HepG2 (cell line): ENCODE measurements around the gene TUBB3. TPM values are rescaled to one million over a fixed set of nuclear protein-coding genes. Genes with fewer than 3 reads are reported as not detected.

Source experiments
- CREM ChIP-seq, 2 experiments: sonication (generic) in 1 of 2; formaldehyde crosslinking in 1 of 2; IDR thresholded peaks; 2 replicates each; pipeline versions ENCODE4 v1.4.0 to v1.6.1; 2016 to 2020; ENCODE audit warnings: antibody characterized with exemption in 1 of 2, mild to moderate bottlenecking in 1 of 2, missing genetic modification reagents in 1 of 2
- CSRNP1 ChIP-seq: sonication (generic); formaldehyde crosslinking; IDR thresholded peaks from 2 replicates; pipeline ENCODE4 v1.8.1; 2023; ENCODE audit warnings: mild to moderate bottlenecking, missing genetic modification reagents
- ERF ChIP-seq: IDR thresholded peaks from 2 replicates; pipeline ENCODE4 v1.6.1; 2018; ENCODE audit warnings: missing biosample characterization, missing genetic modification reagents
- HCFC1 ChIP-seq: fragments of 150-350 bp; IDR thresholded peaks from 2 replicates; pipeline ENCODE4 v1.6.1; 2014; ENCODE audit warnings: low read depth, low read length
- MBNL3 ChIP-seq: fragments of 250-450 bp; sonication (Bioruptor Pico); conservative IDR thresholded peaks from 2 replicates; pipeline ENCODE4 v1.8.0; 2022; ENCODE audit warnings: mild to moderate bottlenecking, inconsistent platforms
- PHF5A ChIP-seq: IDR thresholded peaks from one replicate; pipeline ENCODE4 v1.6.1; 2018; ENCODE audit warnings: low read depth, missing genetic modification reagents; ENCODE audit not compliant: unreplicated experiment
- TBX3 ChIP-seq: fragments of 450-650 bp; IDR thresholded peaks from 2 replicates; pipeline ENCODE4 v1.6.1; 2017; ENCODE audit warnings: antibody characterized with exemption, mild to moderate bottlenecking, inconsistent platforms, borderline replicate concordance
- TCF7L2 ChIP-seq: IDR thresholded peaks from 2 replicates; pipeline ENCODE4 v1.6.1; 2011; ENCODE audit warnings: mild to moderate bottlenecking, low read depth, low read length, moderate library complexity
- USF2 ChIP-seq, 2 experiments: sonication (generic) in 1 of 2; formaldehyde crosslinking in 1 of 2; IDR thresholded peaks; 2 replicates each; pipeline versions ENCODE4 v1.5.1 to v1.6.1; 2011 to 2020; ENCODE audit warnings: borderline replicate concordance in 1 of 2, low read depth in 1 of 2, low read length in 1 of 2, mild to moderate bottlenecking in 1 of 2, missing genetic modification reagents in 1 of 2, moderate library complexity in 1 of 2
- ZBTB34 ChIP-seq: sonication (generic); formaldehyde crosslinking; IDR thresholded peaks from 2 replicates; pipeline ENCODE4 v1.8.0; 2022; ENCODE audit warnings: mild to moderate bottlenecking, missing genetic modification reagents
- ZFP1 ChIP-seq: IDR thresholded peaks from 2 replicates; pipeline ENCODE4 v1.6.1; 2016
- ZFX ChIP-seq: sonication (generic); formaldehyde crosslinking; IDR thresholded peaks from 2 replicates; pipeline ENCODE4 v1.4.0; 2020; ENCODE audit warnings: mild to moderate bottlenecking, low read depth, missing genetic modification reagents, moderate library complexity
- ZNF251 ChIP-seq: sonication (generic); formaldehyde crosslinking; IDR thresholded peaks from 2 replicates; pipeline ENCODE4 v1.9.0; 2021; ENCODE audit warnings: mild to moderate bottlenecking, missing genetic modification reagents
- ZNF562 ChIP-seq: sonication (generic); formaldehyde crosslinking; IDR thresholded peaks from 2 replicates; pipeline ENCODE4 v1.8.0; 2022; ENCODE audit warnings: missing genetic modification reagents, borderline replicate concordance
- ZNF772 ChIP-seq: sonication (generic); formaldehyde crosslinking; IDR thresholded peaks from 2 replicates; pipeline ENCODE4 v1.5.0; 2020; ENCODE audit warnings: mild to moderate bottlenecking, missing genetic modification reagents
- ZNF891 ChIP-seq: sonication (generic); formaldehyde crosslinking; IDR thresholded peaks from 2 replicates; pipeline ENCODE4 v1.5.0; 2020; ENCODE audit warnings: mild to moderate bottlenecking, missing genetic modification reagents
- polyA plus RNA-seq, 8 experiments: library from polyadenylated mRNA; depleted of rRNA in 3 of 8; stranded (reverse) in 7 of 8; unstranded in 1 of 8; fragments of >200 nt; fragmentation: Illumina TruSeq in 4 of 8; extraction: Trizol in 4 of 8; gene quantifications; 2 replicates each; pipeline versions ENCODE4 v1.2.1 to v1.2.3, GENCODE V29; 2011 to 2016; ENCODE audit warnings: low read depth in 4 of 8, missing spikeins in 1 of 8, mixed read lengths in 1 of 8; ENCODE audit not compliant: insufficient read depth in 1 of 8
- total RNA-seq, 5 experiments: library from RNA; depleted of rRNA; stranded (reverse); fragments of >200 nt; fragmentation: Illumina TruSeq; extraction: Trizol; gene quantifications; 2 replicates each; pipeline ENCODE4 v1.2.3, GENCODE V29; 2016; ENCODE audit warnings: low read depth in 1 of 5

The TUBB3 gene
- total and polyA plus RNA-seq, 2 of the 13 experiments (the other 11 are each of a cell fraction or from before 2014, with no cell fraction given), result 110 to 185 TPM

GRCh38 chr16:89917773-89918452 lies 5.2 kb upstream of the TUBB3 start (continued):
- TF ChIP-seq MBNL3 (CRISPR knock-in tag), result no peak
- TF ChIP-seq ZNF772 (CRISPR knock-in tag), result peak; percentile 99
- no peak for TF ChIP-seq ZNF562
- TF ChIP-seq ZFP1 (CRISPR knock-in tag), result peak; percentile 94; the same call in 1 of the 2 replicates
- peak; percentile 92; the same call in 1 of the 2 replicates for TF ChIP-seq ZNF251
- peak; percentile 97 for TF ChIP-seq TBX3
- peak; percentile 81 for TF ChIP-seq TCF7L2
- peak; percentile 98 for TF ChIP-seq CSRNP1 (CRISPR knock-in tag)
- peak; percentile 97 for TF ChIP-seq ZNF891 (CRISPR knock-in tag)
- peak; percentile 99 for TF ChIP-seq ZFX (CRISPR knock-in tag)
- TF ChIP-seq ZBTB34 (CRISPR knock-in tag), result peak; percentile 96
- no peak for TF ChIP-seq HCFC1
- TF ChIP-seq PHF5A (CRISPR knock-in tag), result peak; percentile 71
- 0 out of 2 replicates have a peak, but pooled peaks have one; percentile 31 for TF ChIP-seq CREM (IDR thresholded peaks at IDR 0.05)
- TF ChIP-seq CREM (CRISPR knock-in tag; IDR thresholded peaks at IDR 0.05), result 0 out of 2 replicates have a peak, but pooled peaks have one; percentile 56
- peak; percentile 62 for TF ChIP-seq USF2 (IDR thresholded peaks at IDR 0.05; ENCODE audit: low read depth, low read length)
- peak; percentile 65; the same call in 1 of the 2 replicates for TF ChIP-seq USF2 (CRISPR knock-in tag; IDR thresholded peaks at IDR 0.05; ENCODE audit: borderline replicate concordance)
- TF ChIP-seq ERF, result peak; percentile 100
